Loucy (cell line): Measurements from ENCODE around the gene LMO4.

Experiments used
- H2AFZ ChIP-seq: fragments of 200-600 bp; sonication (generic); 2 replicates; pipeline ENCODE4 v1.6.0; 2016; ENCODE audit warnings: antibody characterized with exemption, mild to moderate bottlenecking, low read length, moderate library complexity
- H3F3A ChIP-seq: fragments of 200-600 bp; 2 replicates; pipeline ENCODE4 v1.6.0; 2016; ENCODE audit warnings: antibody characterized with exemption, low read depth, mild to moderate bottlenecking
- H3K27me3 ChIP-seq: fragments of 200-600 bp; sonication (generic); 2 replicates; pipeline ENCODE4 v1.6.1; 2014; ENCODE audit warnings: low read length, mild to moderate bottlenecking; ENCODE audit not compliant: insufficient read depth, poor library complexity, severe bottlenecking
- H3K36me3 ChIP-seq: fragments of 200-600 bp; sonication (generic); 2 replicates; pipeline ENCODE4 v1.6.1; 2016; ENCODE audit warnings: low read length; ENCODE audit not compliant: insufficient read depth
- H3K4me1 ChIP-seq: fragments of 200-600 bp; sonication (generic); 2 replicates; pipeline ENCODE4 v1.5.1; 2014; ENCODE audit warnings: low read length, mild to moderate bottlenecking; ENCODE audit not compliant: insufficient read depth, poor library complexity, severe bottlenecking
- H3K4me2 ChIP-seq: fragments of 200-600 bp; sonication (generic); 2 replicates; pipeline ENCODE4 v1.6.0; 2014; ENCODE audit warnings: antibody characterized with exemption, low read length, low read depth, mild to moderate bottlenecking; ENCODE audit not compliant: poor library complexity, severe bottlenecking
- H3K4me3 ChIP-seq: fragments of 200-600 bp; sonication (generic); 2 replicates; pipeline ENCODE4 v1.5.1; 2014; ENCODE audit warnings: low read length, mild to moderate bottlenecking, mixed read lengths; ENCODE audit not compliant: poor library complexity, severe bottlenecking
- H3K79me2 ChIP-seq: fragments of 200-600 bp; sonication (generic); 2 replicates; pipeline ENCODE4 v1.6.1; 2014; ENCODE audit warnings: low read length; ENCODE audit not compliant: insufficient read depth
- H3K9ac ChIP-seq: fragments of 200-600 bp; sonication (generic); 2 replicates; pipeline ENCODE4 v1.6.0; 2014; ENCODE audit warnings: mild to moderate bottlenecking, low read depth, low read length, moderate library complexity; ENCODE audit not compliant: poor library complexity, severe bottlenecking
- H3K9me2 ChIP-seq: fragments of 200-600 bp; sonication (generic); replicated peaks from 2 replicates; pipeline ENCODE4 v1.6.1; 2016; ENCODE audit warnings: low read depth, low read length, mixed read lengths
- H3K9me3 ChIP-seq: fragments of 200-600 bp; sonication (generic); 2 replicates; pipeline ENCODE4 v1.6.1; 2014; ENCODE audit warnings: mild to moderate bottlenecking, antibody characterized with exemption, low read length, low read depth; ENCODE audit not compliant: insufficient read depth
- H4K20me1 ChIP-seq: fragments of 200-600 bp; sonication (generic); 2 replicates; pipeline ENCODE4 v1.6.0; 2014; ENCODE audit warnings: antibody characterized with exemption, low read length, mild to moderate bottlenecking; ENCODE audit not compliant: insufficient read depth, poor library complexity, severe bottlenecking
- EZH2phosphoT487 ChIP-seq: fragments of 200-600 bp; IDR thresholded peaks from 2 replicates; pipeline ENCODE4 v1.6.1; 2018; ENCODE audit warnings: antibody characterized with exemption, mild to moderate bottlenecking, moderate library complexity, borderline replicate concordance
- TF ChIP-seq, protein P1 (sequence below): fragments of 200-600 bp; sonication (generic); conservative IDR thresholded peaks from 2 replicates; pipeline ENCODE4 v1.5.1; 2014; ENCODE audit warnings: mild to moderate bottlenecking, antibody characterized with exemption, low read length

Gene LMO4

DNA sequence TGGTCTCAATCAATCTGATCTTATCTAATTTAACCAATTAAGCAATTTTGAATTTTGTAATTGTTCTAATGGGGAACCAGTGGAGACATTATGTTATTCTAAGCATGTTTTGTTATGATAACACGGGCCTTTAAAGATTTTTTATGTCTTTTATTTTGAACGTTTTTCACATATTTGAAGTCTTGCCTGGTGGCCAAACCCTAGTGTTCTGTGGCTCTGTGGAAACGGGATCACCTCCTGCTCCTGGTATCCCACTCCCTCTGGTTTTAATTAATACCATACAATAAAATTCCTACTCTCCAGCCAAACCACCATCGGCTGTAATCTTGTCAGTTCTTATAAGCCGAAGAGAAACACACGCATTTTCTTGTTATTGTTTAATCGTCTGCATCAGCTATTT lies 22.9 kb upstream of the LMO4 start:
- no peak overlapping the region for H3K9ac ChIP-seq
- H3K36me3 ChIP-seq: no peaks in the 10 kb centered on the region
- no peak overlapping the region for H3K4me3 ChIP-seq
- H3K9me2 ChIP-seq: no peaks in the 10 kb centered on the region
- H3K4me1 ChIP-seq: no peaks in the 10 kb centered on the region
- H3F3A ChIP-seq: no peaks in the 10 kb centered on the region
- no peaks in the 10 kb centered on the region for H3K27me3 ChIP-seq
- TF ChIP-seq, protein P1, sequence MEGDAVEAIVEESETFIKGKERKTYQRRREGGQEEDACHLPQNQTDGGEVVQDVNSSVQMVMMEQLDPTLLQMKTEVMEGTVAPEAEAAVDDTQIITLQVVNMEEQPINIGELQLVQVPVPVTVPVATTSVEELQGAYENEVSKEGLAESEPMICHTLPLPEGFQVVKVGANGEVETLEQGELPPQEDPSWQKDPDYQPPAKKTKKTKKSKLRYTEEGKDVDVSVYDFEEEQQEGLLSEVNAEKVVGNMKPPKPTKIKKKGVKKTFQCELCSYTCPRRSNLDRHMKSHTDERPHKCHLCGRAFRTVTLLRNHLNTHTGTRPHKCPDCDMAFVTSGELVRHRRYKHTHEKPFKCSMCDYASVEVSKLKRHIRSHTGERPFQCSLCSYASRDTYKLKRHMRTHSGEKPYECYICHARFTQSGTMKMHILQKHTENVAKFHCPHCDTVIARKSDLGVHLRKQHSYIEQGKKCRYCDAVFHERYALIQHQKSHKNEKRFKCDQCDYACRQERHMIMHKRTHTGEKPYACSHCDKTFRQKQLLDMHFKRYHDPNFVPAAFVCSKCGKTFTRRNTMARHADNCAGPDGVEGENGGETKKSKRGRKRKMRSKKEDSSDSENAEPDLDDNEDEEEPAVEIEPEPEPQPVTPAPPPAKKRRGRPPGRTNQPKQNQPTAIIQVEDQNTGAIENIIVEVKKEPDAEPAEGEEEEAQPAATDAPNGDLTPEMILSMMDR: no peak
- no peak for TF ChIP-seq EZH2phosphoT487
- no peaks in the 10 kb centered on the region for H3K9me3 ChIP-seq
- H2AFZ ChIP-seq: no peak overlapping the region
- H4K20me1 ChIP-seq: no peaks in the 10 kb centered on the region
- H3K79me2 ChIP-seq: no peaks in the 10 kb centered on the region
- H3K4me2 ChIP-seq: no peak overlapping the region

DNA sequence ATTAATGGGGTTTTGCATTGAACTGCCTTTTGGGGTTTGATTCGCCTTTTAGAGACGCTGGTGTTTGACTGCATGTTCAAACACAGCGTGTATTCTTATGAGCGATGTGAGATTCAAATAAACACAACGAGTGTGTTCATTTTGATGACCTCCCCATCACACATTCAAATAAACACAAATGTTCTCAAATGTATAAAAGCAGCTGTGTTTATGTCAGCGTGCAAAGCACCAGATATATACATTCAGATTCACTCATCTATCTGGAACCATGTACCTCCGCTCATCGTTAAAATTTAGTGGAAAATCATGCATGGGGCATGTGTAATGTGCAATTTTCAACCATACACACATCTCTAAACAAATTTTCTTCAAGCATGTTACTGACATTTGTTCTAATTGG lies 21.4 kb upstream of the LMO4 start:
- H3K4me2 ChIP-seq: no peak overlapping the region
- no peaks in the 10 kb centered on the region for H3K9me3 ChIP-seq
- no peak overlapping the region for H2AFZ ChIP-seq
- H3K79me2 ChIP-seq: no peaks in the 10 kb centered on the region
- no peaks in the 10 kb centered on the region for H3K27me3 ChIP-seq
- TF ChIP-seq EZH2phosphoT487: no peak
- TF ChIP-seq, protein P1: no peak
- H3K9me2 ChIP-seq: no peaks in the 10 kb centered on the region
- H3K4me1 ChIP-seq: no peaks in the 10 kb centered on the region
- no peak overlapping the region for H3K9ac ChIP-seq
- H3K36me3 ChIP-seq: no peaks in the 10 kb centered on the region
- H3F3A ChIP-seq: no peaks in the 10 kb centered on the region
- H4K20me1 ChIP-seq: no peaks in the 10 kb centered on the region
- no peak overlapping the region for H3K4me3 ChIP-seq

DNA sequence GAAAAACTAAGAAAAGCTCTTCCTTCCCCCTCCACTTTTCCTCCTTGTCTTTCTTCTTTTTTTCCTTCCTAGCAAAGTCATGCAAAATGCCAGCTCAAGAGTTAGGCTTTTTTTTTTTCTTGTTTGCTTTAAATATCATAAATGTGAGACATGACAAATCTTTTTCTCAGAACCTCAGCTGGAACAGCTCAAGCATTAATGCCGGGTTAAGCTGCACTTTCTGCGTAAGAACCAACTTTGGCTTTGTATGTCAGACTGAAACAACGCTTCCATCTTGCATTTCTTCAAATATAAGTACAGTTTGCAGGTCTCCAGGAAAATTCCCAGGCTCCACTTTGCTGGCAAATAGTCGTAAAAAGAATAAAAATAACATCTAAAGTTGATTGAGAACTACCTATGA lies 20.7 kb upstream of the LMO4 start:
- Histone ChIP-seq H3K4me2 (no peak overlapping the region), H3K79me2 (no peaks in the 10 kb centered on the region), H3K9me3 (no peaks in the 10 kb centered on the region), H3K27me3 (no peaks in the 10 kb centered on the region), H3K4me1 (no peaks in the 10 kb centered on the region), H2AFZ (no peak overlapping the region), H3K4me3 (no peak overlapping the region), H3K36me3 (no peaks in the 10 kb centered on the region), H4K20me1 (no peaks in the 10 kb centered on the region), H3K9ac (no peak overlapping the region), H3F3A (no peaks in the 10 kb centered on the region), H3K9me2 (no peaks in the 10 kb centered on the region)
- TF ChIP-seq, protein P1: no peak
- TF ChIP-seq EZH2phosphoT487: no peak
